Endothelial cell of umbilical vein (primary cell): ENCODE results near the gene PLPPR3. TPM values are rescaled to one million over a fixed set of nuclear protein-coding genes. Genes with fewer than 3 reads are reported as not detected.

Experiments
- BruUV-seq: library from RNA; stranded (reverse); fragments of 400-500 nt; replicated peaks from 2 replicates; lab custom pipeline; 2021; lab: Mats Ljungman, UMichigan
- CTCF ChIA-PET: fragments of 300-600, 350-600 bp; sonication (Branson Sonifier 250); formaldehyde crosslinking; loops from one replicate; lab custom pipeline; 2021; ENCODE audit warnings: antibody characterized with exemption, inconsistent platforms; lab: Charles Lee
- POLR2A ChIA-PET: fragments of 300-600, 350-600 bp; sonication (Branson Sonifier 250); formaldehyde crosslinking; loops from one replicate; lab custom pipeline; 2021; ENCODE audit warnings: antibody characterized with exemption, inconsistent platforms; lab: Charles Lee
- DNase-seq: peaks from one replicate; pipeline ENCODE4 v3.0.0-alpha.2; 2011; ENCODE audit warnings: low read depth, low spot score
- FAIRE-seq: peaks from 2 replicates; lab custom pipeline; 2011; peaks lifted over from hg19 to GRCh38; lab: Jason Lieb, UNC
- H2AFZ ChIP-seq: 2 replicates; pipeline ENCODE4 v1.6.0; 2012; ENCODE audit warnings: low read depth, low read length, control low read depth, inconsistent platforms
- H3K27ac ChIP-seq: 2 replicates; pipeline ENCODE4 v1.5.1; 2011; ENCODE audit warnings: low read depth, mild to moderate bottlenecking, control low read depth, low read length, moderate library complexity; ENCODE audit not compliant: insufficient read depth
- H3K27me3 ChIP-seq, 2 experiments: 2 replicates each; pipeline versions ENCODE4 v1.6.0 to v1.6.1; 2011; ENCODE audit warnings: low read length in 2 of 2, mixed read lengths in 1 of 2; ENCODE audit not compliant: control insufficient read depth in 2 of 2, insufficient read depth in 2 of 2
- H3K36me3 ChIP-seq, 2 experiments: 2 replicates in 1 of 2; 3 replicates in 1 of 2; pipeline ENCODE4 v1.5.1; 2011; ENCODE audit warnings: low read length in 2 of 2, mild to moderate bottlenecking in 1 of 2, moderate library complexity in 1 of 2; ENCODE audit not compliant: control insufficient read depth in 2 of 2, insufficient read depth in 2 of 2; ENCODE audit errors: extremely low read depth in 1 of 2
- H3K4me1 ChIP-seq: 3 replicates; pipeline ENCODE4 v1.5.1; 2011; ENCODE audit warnings: mild to moderate bottlenecking, low read length; ENCODE audit not compliant: control insufficient read depth, insufficient read depth; ENCODE audit errors: extremely low read depth
- H3K4me2 ChIP-seq: 2 replicates; pipeline ENCODE4 v1.6.1; 2011; ENCODE audit warnings: low read length, control low read depth, mixed read lengths; ENCODE audit not compliant: insufficient read depth
- H3K4me3 ChIP-seq, 3 experiments: fragments of 200-600 bp in 1 of 3; sonication (generic), shearing (Covaris generic) in 1 of 3; replicated peaks in 1 of 3; 2 replicates each; pipeline ENCODE4 v1.5.1; 2011 to 2016; ENCODE audit warnings: control low read depth in 3 of 3, low read length in 3 of 3, mild to moderate bottlenecking in 2 of 3, inconsistent platforms in 1 of 3, low read depth in 1 of 3, moderate library complexity in 1 of 3; ENCODE audit not compliant: insufficient read depth in 1 of 3
- H3K79me2 ChIP-seq: 2 replicates; pipeline ENCODE4 v1.6.0; 2012; ENCODE audit warnings: low read length, inconsistent platforms; ENCODE audit not compliant: control insufficient read depth, insufficient read depth
- H3K9ac ChIP-seq: replicated peaks from 2 replicates; pipeline ENCODE3; 2011; ENCODE audit warnings: low read length, control low read depth; ENCODE audit not compliant: insufficient read depth; ENCODE audit errors: extremely low read depth
- H3K9me1 ChIP-seq: replicated peaks from 3 replicates; pipeline ENCODE4 v1.6.0; 2011; ENCODE audit warnings: mild to moderate bottlenecking, low read length; ENCODE audit not compliant: control insufficient read depth, insufficient read depth; ENCODE audit errors: extremely low read depth
- H3K9me3 ChIP-seq: replicated peaks from 2 replicates; pipeline ENCODE4 v1.5.1; 2012; ENCODE audit warnings: low read length, inconsistent platforms; ENCODE audit not compliant: control insufficient read depth, insufficient read depth
- H4K20me1 ChIP-seq: replicated peaks from 2 replicates; pipeline ENCODE3; 2011; ENCODE audit warnings: mild to moderate bottlenecking, low read length; ENCODE audit not compliant: control insufficient read depth, insufficient read depth; ENCODE audit errors: extremely low read depth
- CTCF ChIP-seq, 2 donors: IDR thresholded peaks; 1 replicate in 1 of 2; 2 replicates in 1 of 2; pipeline ENCODE4 v1.5.1; 2011; ENCODE audit warnings: low read length in 2 of 2, mild to moderate bottlenecking in 2 of 2, moderate library complexity in 2 of 2, control low read depth in 1 of 2, inconsistent platforms in 1 of 2, low read depth in 1 of 2; ENCODE audit not compliant: insufficient read depth in 1 of 2; ENCODE audit errors: extremely low read depth in 1 of 2
- EZH2 ChIP-seq: IDR thresholded peaks from 2 replicates; pipeline ENCODE4 v1.6.1; 2012; ENCODE audit warnings: borderline replicate concordance, low read depth, mild to moderate bottlenecking, moderate library complexity, low read length, inconsistent platforms; ENCODE audit not compliant: severe bottlenecking
- FOS ChIP-seq: IDR thresholded peaks from 2 replicates; pipeline ENCODE4 v1.6.1; 2011; ENCODE audit warnings: mild to moderate bottlenecking, low read length, moderate library complexity, borderline replicate concordance; ENCODE audit not compliant: insufficient read depth
- GATA2 ChIP-seq: IDR thresholded peaks from 2 replicates; pipeline ENCODE4 v1.7.0; 2011; ENCODE audit warnings: low read depth, mild to moderate bottlenecking, moderate library complexity, mixed read lengths, low read length; ENCODE audit not compliant: insufficient read length, insufficient read depth
- JUN ChIP-seq: IDR thresholded peaks from 2 replicates; pipeline ENCODE4 v1.6.1; 2011; ENCODE audit warnings: borderline replicate concordance, low read depth; ENCODE audit not compliant: insufficient read length, insufficient read depth
- MYC ChIP-seq: IDR thresholded peaks from one replicate; pipeline ENCODE4 v1.6.1; 2011; ENCODE audit warnings: mild to moderate bottlenecking, low read depth, low read length
- POLR2A ChIP-seq: IDR thresholded peaks from 2 replicates; pipeline ENCODE4 v1.6.1; 2012; ENCODE audit warnings: low read depth, mild to moderate bottlenecking, control low read depth, low read length
- POLR2AphosphoS5 ChIP-seq: IDR thresholded peaks from 2 replicates; pipeline ENCODE4 v1.6.1; 2012; ENCODE audit warnings: low read depth, mild to moderate bottlenecking, control low read depth, low read length, moderate library complexity; ENCODE audit not compliant: insufficient read depth
- dilution Hi-C: fragments of 300-500 bp; cut with MboI; formaldehyde crosslinking; loops from one replicate; pipeline ENCODE4 v1.15.0; 2019; ENCODE audit warnings: low sequenced_read_pairs; ENCODE audit not compliant: extremely low pct_ligation_motif_present
- intact Hi-C: fragments of 100-400 bp; cut with micrococcal nuclease; formaldehyde crosslinking; loops from one replicate; pipeline ENCODE4 v1.10.0; 2022
- polyA plus RNA-seq, 4 experiments: library from polyadenylated mRNA; depleted of rRNA in 3 of 4; stranded (reverse) in 3 of 4; unstranded in 1 of 4; fragments of >200 nt; gene quantifications; 2 replicates each; pipeline versions ENCODE4 v1.2.1 to v1.2.3, GENCODE V29; 2011 to 2012; ENCODE audit warnings: missing spikeins in 1 of 4
- total RNA-seq: library from RNA; stranded (reverse); gene quantifications from 2 replicates; pipeline ENCODE4 v1.2.3, GENCODE V29; 2021
- TF ChIP-seq, protein P1 (sequence below): IDR thresholded peaks from 2 replicates; pipeline ENCODE4 v1.6.1; 2011; ENCODE audit not compliant: insufficient read depth, insufficient read length

PLPPR3 gene
- total and polyA plus RNA-seq, 2 donors (not counting 3 experiments of a cell fraction or from before 2014, with no cell fraction given), result 1.1 to 1.2 TPM

- no peaks in the 10 kb centered on the region for H3K9me3 ChIP-seq
- dilution Hi-C loops, result no loop called here
- H3K79me2 ChIP-seq, result peaks cover 24% of the 10 kb centered on the region
- intact Hi-C loops, result loop anchor here (10.0 kb wide), 1 partner anchor 450 kb away; the partner anchor contains the start of genes ATP5F1D and MIDN
- H3K9me1 ChIP-seq, result no peaks in the 10 kb centered on the region
- BruUV-seq, result no TSS peak
- ChIA-PET CTCF (no interaction called here), POLR2A (no interaction called here)
- no peak overlapping the region for H3K4me2 ChIP-seq
- FAIRE-seq (no peak), DNase-seq (no peak)
- H3K9ac ChIP-seq, result no peak overlapping the region
- H3K4me3 ChIP-seq, result no peak overlapping the region
- H3K4me1 ChIP-seq, result peaks cover 21% of the 10 kb centered on the region
- H4K20me1 ChIP-seq, result no peaks in the 10 kb centered on the region
- no peak overlapping the region for H2AFZ ChIP-seq
- peaks cover 0 to 10% of the 10 kb centered on the region in 2 experiments for H3K36me3 ChIP-seq
- TF ChIP-seq MYC, result no peak
- H3K27ac ChIP-seq, result no peak overlapping the region
- H3K27me3 ChIP-seq, result no peaks in the 10 kb centered on the region
Observed at GRCh38 chr19:795073-795611, 26.6 kb downstream of the PLPPR3 start.

GRCh38 chr19:793806-794205, 27.9 kb downstream of the PLPPR3 start:
- Histone ChIP-seq H2AFZ (no peak overlapping the region), H3K9me1 (no peaks in the 10 kb centered on the region), H4K20me1 (no peaks in the 10 kb centered on the region), H3K4me2 (no peak overlapping the region), H3K4me3 (no peak overlapping the region), H3K27me3 (no peaks in the 10 kb centered on the region), H3K79me2 (peaks cover 10% of the 10 kb centered on the region), H3K27ac (no peak overlapping the region), H3K36me3 (peaks cover 0 to 1% of the 10 kb centered on the region in 2 experiments), H3K9me3 (no peaks in the 10 kb centered on the region), H3K9ac (no peak overlapping the region), H3K4me1 (peaks cover 22% of the 10 kb centered on the region)
- no peak for DNase-seq
- dilution Hi-C loops (no loop called here), intact Hi-C loops (loop anchor here (10.0 kb wide), 1 partner anchor 451 kb away; the partner anchor contains the start of genes ATP5F1D and MIDN)
- ChIA-PET CTCF (no interaction called here), POLR2A (no interaction called here)
- no TSS peak for BruUV-seq
- no peak for TF ChIP-seq FOS
- TF ChIP-seq POLR2A, result no peak
- no peak for TF ChIP-seq CTCF (IDR thresholded peaks at IDR 0.05; ENCODE audit: extremely low read depth in 1 of 2, insufficient read depth in 1 of 2, low read depth in 1 of 2, low read length in 2 of 2)
- TF ChIP-seq GATA2, result no peak
- no peak for TF ChIP-seq EZH2
- no peak for TF ChIP-seq POLR2AphosphoS5
- no peak for TF ChIP-seq JUN
- TF ChIP-seq, protein P1, sequence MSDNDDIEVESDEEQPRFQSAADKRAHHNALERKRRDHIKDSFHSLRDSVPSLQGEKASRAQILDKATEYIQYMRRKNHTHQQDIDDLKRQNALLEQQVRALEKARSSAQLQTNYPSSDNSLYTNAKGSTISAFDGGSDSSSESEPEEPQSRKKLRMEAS, result no peak
- TF ChIP-seq MYC, result no peak
- FAIRE-seq, result no peak
